Measurements from ENCODE around the gene SLC35F1.

GRCh38 chr6:117910549-117910948, 3.5 kb downstream of the SLC35F1 start:
- TF ChIP-seq CTCF (IDR thresholded peaks at IDR 0.05) (no peak), POLR2A (IDR thresholded peaks at IDR 0.05) (no peak)

Measured in testis (tissue), 2 donors.